Epithelial cell of prostate (primary cell): Measurements from ENCODE around the gene COQ8A.
"Not testable (repeated sequence)": the region's sequence is repeated elsewhere in the genome, so short reads cannot be mapped to it uniquely, and the experiment has no call there.

Experiments
- DNase-seq: peaks from one replicate; pipeline ENCODE4 v3.0.0-alpha.2; 2011; ENCODE audit warnings: low read depth, low spot score
- H3K27ac ChIP-seq: fragments of 450-650 bp; 2 replicates; pipeline ENCODE4 v1.5.1; 2017; ENCODE audit warnings: mild to moderate bottlenecking

Gene COQ8A

GRCh38 chr1:226950871-226951270, 10.8 kb downstream of the COQ8A start:
- H3K27ac ChIP-seq, result no peak overlapping the region
- no peak for DNase-seq

- H3K27ac ChIP-seq, result no peak overlapping the region
- DNase-seq, result no peak
These were observed 11.4 kb downstream of the COQ8A start for GRCh38 chr1:226951286-226952117.

DNA sequence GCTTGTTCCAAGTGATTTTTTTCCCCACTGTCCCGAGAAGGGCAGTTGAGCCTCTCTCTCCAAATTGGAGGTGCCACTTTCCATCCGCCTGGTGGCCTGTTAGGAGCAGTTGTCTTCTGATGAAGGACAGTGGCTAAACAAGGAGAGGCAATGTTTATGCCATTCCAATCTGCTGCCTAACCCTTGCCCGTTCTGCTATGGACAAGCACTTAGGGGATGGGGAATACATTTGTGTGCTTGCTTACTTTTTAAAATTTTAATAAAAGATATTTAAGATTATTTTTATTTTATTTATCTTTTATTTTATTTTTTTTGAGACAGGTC, 12.0 kb downstream of the COQ8A start:
- DNase-seq, result no peak
- H3K27ac ChIP-seq, result no peak overlapping the region

- no peak overlapping the region for H3K27ac ChIP-seq
- DNase-seq, result no peak
These were observed 13.2 kb downstream of the COQ8A start for GRCh38 chr1:226953175-226953800.

DNA sequence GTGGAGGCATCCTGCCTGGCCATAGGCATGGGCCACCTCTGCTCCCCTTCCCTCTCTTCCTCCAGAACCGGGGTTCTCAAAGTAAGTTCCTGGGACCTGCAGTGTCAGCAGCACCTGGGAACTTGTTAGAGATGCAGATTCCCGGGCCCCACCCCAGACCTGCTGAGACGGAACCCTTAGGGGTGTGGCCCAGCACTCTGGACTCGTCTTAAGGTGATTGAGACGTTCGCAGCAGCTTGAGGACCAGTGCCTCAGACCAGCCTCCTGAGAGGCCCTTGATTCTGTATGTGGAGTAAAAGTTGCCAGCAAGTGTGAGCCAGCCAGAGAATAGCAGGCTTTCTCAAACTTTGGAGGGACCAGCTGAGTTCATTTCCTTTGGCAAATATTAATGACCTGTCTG, 14.2 kb downstream of the COQ8A start:
- no peak for DNase-seq

GRCh38 chr1:226954777-226955176, 14.7 kb downstream of the COQ8A start:
- no peak overlapping the region for H3K27ac ChIP-seq
- no peak for DNase-seq

More for the DNA sequence above, 14.2 kb downstream of the COQ8A start:
- H3K27ac ChIP-seq, result no peak overlapping the region

GRCh38 chr1:226955857-226956256, 15.8 kb downstream of the COQ8A start:
- not testable (repeated sequence) for DNase-seq, H3K27ac ChIP-seq

DNA sequence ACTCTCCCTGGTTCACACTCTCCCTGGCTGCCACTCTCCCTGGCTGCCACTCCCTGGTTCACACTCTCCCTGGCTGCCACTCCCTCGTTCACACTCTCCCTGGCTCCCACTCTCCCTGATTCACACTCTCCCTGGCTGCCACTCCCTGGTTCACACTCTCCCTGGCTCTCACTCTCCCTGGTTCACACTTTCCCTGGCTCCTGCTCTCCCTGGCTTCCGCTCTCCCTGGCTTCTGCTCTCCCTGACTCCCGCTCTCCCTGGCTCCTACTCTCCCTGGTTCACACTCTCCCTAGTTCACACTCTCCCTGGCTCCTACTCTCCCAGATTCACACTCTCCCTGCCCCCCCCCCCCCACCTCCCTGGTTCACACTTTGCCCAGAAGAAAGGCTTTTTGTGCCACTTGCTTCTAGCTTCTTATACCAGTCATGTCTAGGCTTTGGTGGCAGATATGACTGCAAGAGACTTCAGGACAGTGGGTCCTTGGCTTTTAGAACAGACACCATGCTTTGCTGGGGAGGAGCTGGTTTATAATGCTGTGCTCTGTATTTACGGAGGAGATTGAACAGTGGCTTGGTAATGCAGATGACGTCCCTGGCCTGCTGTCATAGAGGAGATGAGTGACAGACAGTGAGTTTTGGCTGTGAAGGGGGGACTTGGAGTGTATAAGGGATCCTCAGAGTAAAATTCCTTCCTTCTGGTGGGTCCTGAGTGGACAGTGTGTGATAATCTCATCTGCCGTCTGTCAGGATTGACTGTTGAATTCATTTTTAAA, 17.0 kb downstream of the COQ8A start:
- DNase-seq, result no peak
- no peak overlapping the region for H3K27ac ChIP-seq

DNA sequence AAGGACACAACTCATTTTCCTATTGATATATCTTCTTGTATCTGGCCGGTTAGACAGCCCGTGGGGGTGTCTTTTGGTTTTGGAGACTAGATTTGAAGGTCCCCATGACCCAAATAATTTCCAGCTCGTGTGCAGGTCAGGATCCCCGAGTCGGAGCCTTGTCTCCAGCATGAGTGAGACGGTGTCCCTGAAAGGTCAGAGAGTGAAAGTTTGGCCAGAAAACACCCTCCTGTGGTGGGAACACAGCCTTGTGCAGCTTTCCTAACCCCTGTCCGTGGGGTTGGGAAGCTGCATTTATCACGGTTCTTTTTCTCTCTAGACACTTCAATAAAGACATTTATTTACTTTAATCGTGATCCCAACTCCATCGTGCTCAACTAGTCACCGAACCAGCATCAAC, 17.6 kb downstream of the COQ8A start:
- no peak overlapping the region for H3K27ac ChIP-seq
- no peak for DNase-seq

GRCh38 chr1:226958300-226958699, 18.2 kb downstream of the COQ8A start:
- no peak for DNase-seq
- H3K27ac ChIP-seq, result no peak overlapping the region

- no peak overlapping the region for H3K27ac ChIP-seq
- DNase-seq, result no peak
These were observed 20.2 kb downstream of the COQ8A start for GRCh38 chr1:226960256-226960655.

- DNase-seq, result no peak
- H3K27ac ChIP-seq, result no peak overlapping the region
These were observed 21.1 kb downstream of the COQ8A start for GRCh38 chr1:226960944-226961765.

- DNase-seq, result no peak
- no peak overlapping the region for H3K27ac ChIP-seq
These were observed 22.6 kb downstream of the COQ8A start for GRCh38 chr1:226962421-226963391.

- DNase-seq, result no peak
These were observed 24.0 kb downstream of the COQ8A start for GRCh38 chr1:226964068-226964425.

GRCh38 chr1:226964611-226965486, 24.8 kb downstream of the COQ8A start:
- DNase-seq, result no peak
- no peak overlapping the region for H3K27ac ChIP-seq

More at GRCh38 chr1:226964068-226964425, 24.0 kb downstream of the COQ8A start:
- H3K27ac ChIP-seq, result no peak overlapping the region

- H3K27ac ChIP-seq, result no peak overlapping the region
These were observed 25.7 kb downstream of the COQ8A start for GRCh38 chr1:226965581-226966440.

DNA sequence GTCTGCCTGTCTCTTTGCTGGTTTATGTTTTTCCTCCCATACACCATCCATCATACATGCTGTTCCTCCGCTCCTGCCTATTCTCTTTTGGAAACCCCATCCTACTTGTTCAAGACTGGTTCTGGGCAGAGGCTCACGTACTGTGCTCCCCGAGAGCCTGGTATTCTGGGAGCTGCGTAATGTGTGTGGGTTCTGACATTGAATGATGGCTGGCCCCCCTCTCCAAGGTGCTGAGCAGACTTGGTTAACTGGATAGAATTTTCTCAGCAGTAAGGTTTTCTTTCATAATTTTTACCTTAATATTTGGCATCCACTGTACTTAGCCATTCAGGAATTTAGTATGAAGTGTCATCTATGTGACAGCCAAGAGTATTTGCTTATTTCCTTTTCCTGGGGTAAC, 26.6 kb downstream of the COQ8A start:
- H3K27ac ChIP-seq, result no peak overlapping the region
- DNase-seq, result no peak

More at GRCh38 chr1:226965581-226966440, 25.7 kb downstream of the COQ8A start:
- no peak for DNase-seq
